Measurements from ENCODE around the gene SMAD7. TPM values are rescaled to one million over a fixed set of nuclear protein-coding genes. Genes with fewer than 3 reads are reported as not detected.
A peak's percentile ranks its signal among the peaks of the same experiment; 100 is the strongest.

Gene SMAD7
- total RNA-seq, 6 experiments from 2014 or later, result 29.6 to 35.8 (median 30.7) TPM

DNA sequence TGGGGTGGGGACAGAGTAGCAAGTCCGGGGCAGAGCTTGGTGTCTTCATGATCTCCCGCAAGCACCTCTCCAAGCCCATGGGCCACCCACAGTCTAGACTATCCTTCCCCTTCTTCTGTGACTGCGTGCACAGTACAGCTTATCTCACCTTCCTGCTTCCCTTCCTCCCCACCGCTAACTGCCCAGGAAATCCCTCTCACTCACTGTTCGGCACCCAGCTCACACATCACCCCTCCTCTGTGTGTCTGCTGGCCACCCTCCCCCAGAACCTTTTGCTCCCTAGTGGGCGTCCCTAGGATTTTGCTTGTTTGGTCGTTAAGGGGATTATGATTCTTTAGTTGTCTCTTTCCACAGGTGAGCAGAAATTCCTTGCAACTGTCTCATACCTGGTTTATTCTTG lies 31.5 kb upstream of the SMAD7 start:
- TF ChIP-seq CTCF (IDR thresholded peaks at IDR 0.05), result no peak
- Mint-ChIP-seq H3K27ac (no peak overlapping the region), H3K9me3 (no peaks in the 10 kb centered on the region), H3K4me1 (ENCODE audit: low read depth) (peaks cover 38% of the 10 kb centered on the region), H3K36me3 (ENCODE audit: low read depth) (no peaks in the 10 kb centered on the region), H3K4me3 (no peak overlapping the region), H3K27me3 (ENCODE audit: insufficient read depth) (peaks cover 2% of the 10 kb centered on the region; the same call in 1 of the 2 replicates)
- DNase-seq, result no peak

DNA sequence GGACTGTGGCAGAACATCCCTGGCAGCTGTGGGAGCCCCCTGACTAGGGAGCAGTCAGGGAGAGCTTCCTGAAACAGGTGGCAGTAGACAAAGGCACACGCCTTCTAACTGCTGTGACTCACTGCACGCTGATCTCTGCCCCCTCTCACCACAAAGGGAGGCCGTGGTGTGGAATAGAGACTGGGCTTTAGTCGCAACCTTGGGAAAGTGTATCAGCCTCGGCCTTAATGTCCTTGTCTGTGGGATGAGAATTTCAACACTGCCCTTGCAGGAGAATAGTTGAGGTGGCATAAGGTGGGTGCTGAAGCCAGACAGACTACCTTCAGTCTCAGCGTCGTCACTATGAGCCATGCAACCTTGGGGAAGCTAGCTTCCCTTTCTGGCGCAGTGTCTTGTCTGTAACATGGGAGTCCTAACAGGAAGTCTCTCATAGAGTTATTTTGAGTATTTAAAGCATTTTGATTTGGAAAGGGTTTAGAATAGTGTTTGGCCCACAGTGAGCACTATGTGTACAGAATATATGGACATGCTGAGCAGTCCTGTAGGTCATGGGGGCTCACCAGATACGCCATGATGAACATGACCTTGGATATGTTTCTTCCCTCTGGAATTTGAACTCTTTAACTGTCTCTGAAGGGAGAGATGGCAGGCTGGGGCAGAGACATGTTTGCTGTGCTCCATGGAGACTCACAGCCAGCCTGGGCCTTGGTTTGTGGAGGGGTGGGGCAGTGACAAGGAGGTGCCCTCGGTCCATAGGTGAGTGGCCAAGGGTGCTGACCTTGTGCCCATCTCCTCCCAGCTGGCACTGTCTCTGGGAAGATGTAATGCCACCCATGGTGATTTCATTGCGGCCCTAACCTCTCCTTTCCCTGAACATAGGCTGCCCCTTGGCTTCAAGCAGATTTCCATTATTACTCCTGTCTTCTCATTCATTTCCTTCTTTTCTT lies 29.5 kb upstream of the SMAD7 start:
- peak overlapping the region; percentile 15; the same call in 1 of the 2 replicates for H3K27ac Mint-ChIP-seq
- H3K4me1 Mint-ChIP-seq (ENCODE audit: low read depth), result peaks cover 37% of the 10 kb centered on the region
- H3K36me3 Mint-ChIP-seq (ENCODE audit: low read depth), result no peaks in the 10 kb centered on the region
- no peak overlapping the region for H3K4me3 Mint-ChIP-seq
- no peak for TF ChIP-seq CTCF (IDR thresholded peaks at IDR 0.05)
- no peaks in the 10 kb centered on the region for H3K9me3 Mint-ChIP-seq
- DNase-seq, result no peak
- H3K27me3 Mint-ChIP-seq (ENCODE audit: insufficient read depth), result peaks cover 2% of the 10 kb centered on the region; the same call in 1 of the 2 replicates

DNA sequence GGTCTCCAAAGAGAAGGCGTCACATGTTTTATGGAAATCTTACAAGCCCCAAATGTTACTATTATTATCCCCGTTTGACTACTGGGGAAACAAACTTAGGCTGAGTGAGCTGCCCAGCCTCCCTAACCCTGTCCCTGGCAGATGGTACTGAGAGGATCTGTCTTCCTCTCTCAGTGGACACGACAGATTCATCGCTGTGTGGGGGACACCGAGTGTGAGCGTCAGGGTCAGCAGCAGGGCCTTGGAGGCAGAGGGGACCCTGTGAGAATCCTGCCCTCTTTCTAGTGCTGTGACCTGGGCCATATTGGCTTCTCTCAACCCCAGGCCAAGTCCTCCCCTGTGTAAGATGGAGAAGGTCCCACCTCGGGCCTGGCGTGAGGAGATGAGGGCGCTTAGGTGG lies 27.1 kb upstream of the SMAD7 start:
- peaks cover 2% of the 10 kb centered on the region; the same call in 1 of the 2 replicates for H3K27me3 Mint-ChIP-seq (ENCODE audit: insufficient read depth)
- no peak for TF ChIP-seq CTCF (IDR thresholded peaks at IDR 0.05)
- no peak overlapping the region for H3K27ac Mint-ChIP-seq
- H3K9me3 Mint-ChIP-seq, result no peaks in the 10 kb centered on the region
- no peaks in the 10 kb centered on the region for H3K36me3 Mint-ChIP-seq (ENCODE audit: low read depth)
- no peak for DNase-seq
- no peak overlapping the region for H3K4me3 Mint-ChIP-seq
- peaks cover 42% of the 10 kb centered on the region for H3K4me1 Mint-ChIP-seq (ENCODE audit: low read depth)

DNA sequence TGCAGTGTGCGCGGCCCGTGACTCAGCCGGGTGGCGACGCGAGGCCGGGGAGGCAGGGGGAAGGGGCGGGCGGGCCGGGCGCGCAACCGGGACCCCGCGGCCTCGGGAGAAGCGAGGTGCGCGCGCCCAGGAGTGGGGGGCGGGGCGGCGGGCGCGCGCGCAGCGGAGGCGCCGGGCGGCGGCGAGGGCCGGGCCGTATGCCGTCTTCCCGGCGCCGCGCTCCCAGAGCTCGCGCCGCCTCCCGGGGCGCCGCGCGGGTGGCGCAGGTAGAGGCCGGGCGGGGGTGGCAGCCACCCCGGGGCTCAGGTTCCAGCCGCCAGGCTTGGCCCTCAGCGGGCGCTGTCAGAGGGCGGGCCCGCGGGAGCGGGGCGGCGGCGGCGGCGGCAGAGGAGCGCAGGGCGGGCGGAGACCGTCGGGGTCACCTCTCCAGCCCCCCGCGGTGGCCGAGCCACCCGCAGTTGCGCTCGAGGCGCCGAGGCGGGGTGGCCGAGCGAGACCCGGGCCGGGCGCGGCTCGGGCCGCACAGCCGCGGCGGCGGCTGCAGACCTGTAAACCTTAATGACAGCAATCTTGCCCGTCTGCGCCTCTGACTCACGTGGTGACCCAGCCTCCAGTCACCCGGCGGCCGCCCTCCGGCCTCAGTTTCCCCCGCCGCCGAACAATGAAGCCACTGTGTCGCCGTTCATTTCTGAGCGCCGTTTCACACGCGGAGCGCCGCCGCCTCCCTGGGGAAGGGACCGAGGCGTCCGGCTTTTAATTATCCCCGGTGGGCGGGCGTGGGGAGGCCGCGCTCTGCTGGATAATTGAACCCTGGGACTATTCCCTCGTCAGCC lies 25.3 kb upstream of the SMAD7 start:
- Mint-ChIP-seq H3K9me3 (no peaks in the 10 kb centered on the region), H3K4me1 (ENCODE audit: low read depth) (peaks cover 36% of the 10 kb centered on the region), H3K27me3 (ENCODE audit: insufficient read depth) (peaks cover 5% of the 10 kb centered on the region), H3K4me3 (peak overlapping the region; percentile 74; the same call in 1 of the 2 replicates), H3K36me3 (ENCODE audit: low read depth) (no peaks in the 10 kb centered on the region), H3K27ac (peak overlapping the region; percentile 79)
- peak; percentile 28 for DNase-seq
- no peak for TF ChIP-seq CTCF (IDR thresholded peaks at IDR 0.05)

DNA sequence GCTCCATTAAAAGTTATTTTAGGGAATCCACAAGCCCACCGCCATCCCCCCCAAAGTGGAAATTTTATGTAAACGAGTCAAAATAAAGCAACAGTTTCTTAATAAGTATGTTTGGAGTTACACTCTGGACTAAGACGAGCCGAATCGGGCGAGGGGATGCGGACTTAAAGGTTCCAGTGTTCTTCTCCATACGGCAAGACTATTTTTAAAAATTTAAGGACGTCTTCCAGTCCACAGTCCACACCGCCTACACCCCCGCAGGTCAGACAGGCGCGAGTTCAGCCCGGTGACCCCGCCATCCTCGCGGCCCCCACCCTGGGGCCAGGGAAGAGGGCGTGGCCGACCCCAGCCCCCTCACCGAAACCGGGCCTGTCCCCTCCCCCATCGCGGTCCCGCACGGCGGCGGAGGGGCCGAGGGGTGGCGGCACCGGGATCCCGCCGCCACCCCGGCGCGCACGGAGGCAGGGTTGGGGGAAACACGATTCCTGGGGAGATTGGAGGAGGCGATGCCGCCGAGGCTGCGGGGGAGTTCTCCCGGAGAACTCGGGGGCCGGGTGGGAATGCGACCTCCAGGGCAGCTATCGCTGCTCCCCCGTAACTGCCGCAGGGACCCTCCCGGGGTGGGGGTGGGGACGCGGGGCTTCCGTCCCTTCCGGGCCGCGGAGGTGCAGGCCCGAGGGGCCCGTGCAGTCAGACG lies 24.5 kb upstream of the SMAD7 start:
- H3K36me3 Mint-ChIP-seq (ENCODE audit: low read depth), result no peaks in the 10 kb centered on the region
- peak overlapping the region; percentile 89 for H3K27ac Mint-ChIP-seq
- H3K4me3 Mint-ChIP-seq, result peak overlapping the region; percentile 85
- DNase-seq, result no peak
- no peak for TF ChIP-seq CTCF (IDR thresholded peaks at IDR 0.05)
- peaks cover 32% of the 10 kb centered on the region for H3K4me1 Mint-ChIP-seq (ENCODE audit: low read depth)
- peaks cover 5% of the 10 kb centered on the region for H3K27me3 Mint-ChIP-seq (ENCODE audit: insufficient read depth)
- no peaks in the 10 kb centered on the region for H3K9me3 Mint-ChIP-seq
